ENCODE measurements around the gene RPL29.
A peak's percentile ranks its signal among the peaks of the same experiment; 100 is the strongest.

DNA sequence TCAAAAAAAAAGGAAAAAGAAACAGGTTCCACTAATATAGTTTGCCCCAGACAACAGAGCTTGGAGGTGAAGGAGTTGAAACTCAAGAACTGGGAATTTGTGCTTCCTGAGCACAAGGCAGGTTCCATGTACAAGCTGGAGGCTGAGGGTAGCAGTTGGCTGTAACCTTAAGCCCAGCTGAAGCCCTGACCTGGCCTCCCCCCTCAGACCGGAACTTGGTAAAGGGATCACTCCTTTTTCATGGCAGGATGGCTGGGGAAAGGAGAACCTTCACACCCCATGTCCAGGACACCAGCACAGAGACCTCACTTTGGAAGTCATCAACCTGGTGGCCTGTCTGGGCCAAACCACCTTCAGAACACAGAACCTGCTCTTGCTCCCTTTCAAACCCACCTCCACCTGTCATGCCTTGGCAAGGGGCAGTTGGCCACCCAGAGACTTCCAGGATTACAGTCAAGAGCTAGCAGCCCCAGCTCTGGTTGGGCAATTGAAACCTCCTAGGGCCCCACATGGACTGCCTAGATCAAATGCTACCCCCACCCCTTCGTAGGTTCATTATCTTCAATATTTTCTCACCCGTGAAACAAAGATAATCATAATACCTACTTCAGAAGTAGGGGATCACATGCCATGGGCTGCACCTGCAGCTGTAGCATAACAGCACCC, 3.5 kb downstream of the RPL29 start:
- TF ChIP-seq POLR2A (IDR thresholded peaks at IDR 0.05; ENCODE audit: low read depth, low read length): peak; percentile 76; the same call in 1 of the 2 replicates
- peak; percentile 77; the same call in 1 of the 2 replicates for TF ChIP-seq POLR2AphosphoS5 (IDR thresholded peaks at IDR 0.05; ENCODE audit: low read depth, low read length)

Measured in GM12892 (cell line).